IPS-15b (cell line): ENCODE measurements around the gene PRKAG2.

ENCODE experiments used
- H3K27me3 ChIP-seq: one replicate; pipeline ENCODE4 v1.6.1; 2013; ENCODE audit warnings: low read length; ENCODE audit not compliant: control insufficient read depth, insufficient read depth
- H3K36me3 ChIP-seq: one replicate; pipeline ENCODE4 v1.6.1; 2013; ENCODE audit warnings: low read length; ENCODE audit not compliant: control insufficient read depth, insufficient read depth
- H3K4me1 ChIP-seq: one replicate; pipeline ENCODE4 v1.6.1; 2013; ENCODE audit warnings: mild to moderate bottlenecking, low read length; ENCODE audit not compliant: control insufficient read depth, insufficient read depth
- H3K4me3 ChIP-seq: one replicate; pipeline ENCODE4 v1.5.1; 2013; ENCODE audit warnings: low read depth, low read length
- H3K9ac ChIP-seq: one replicate; pipeline ENCODE4 v1.6.1; 2013; ENCODE audit warnings: low read depth, mild to moderate bottlenecking, low read length
- H3K9me3 ChIP-seq: one replicate; pipeline ENCODE4 v1.6.1; 2013; ENCODE audit warnings: mild to moderate bottlenecking, low read length; ENCODE audit not compliant: control insufficient read depth, insufficient read depth

PRKAG2 gene

DNA sequence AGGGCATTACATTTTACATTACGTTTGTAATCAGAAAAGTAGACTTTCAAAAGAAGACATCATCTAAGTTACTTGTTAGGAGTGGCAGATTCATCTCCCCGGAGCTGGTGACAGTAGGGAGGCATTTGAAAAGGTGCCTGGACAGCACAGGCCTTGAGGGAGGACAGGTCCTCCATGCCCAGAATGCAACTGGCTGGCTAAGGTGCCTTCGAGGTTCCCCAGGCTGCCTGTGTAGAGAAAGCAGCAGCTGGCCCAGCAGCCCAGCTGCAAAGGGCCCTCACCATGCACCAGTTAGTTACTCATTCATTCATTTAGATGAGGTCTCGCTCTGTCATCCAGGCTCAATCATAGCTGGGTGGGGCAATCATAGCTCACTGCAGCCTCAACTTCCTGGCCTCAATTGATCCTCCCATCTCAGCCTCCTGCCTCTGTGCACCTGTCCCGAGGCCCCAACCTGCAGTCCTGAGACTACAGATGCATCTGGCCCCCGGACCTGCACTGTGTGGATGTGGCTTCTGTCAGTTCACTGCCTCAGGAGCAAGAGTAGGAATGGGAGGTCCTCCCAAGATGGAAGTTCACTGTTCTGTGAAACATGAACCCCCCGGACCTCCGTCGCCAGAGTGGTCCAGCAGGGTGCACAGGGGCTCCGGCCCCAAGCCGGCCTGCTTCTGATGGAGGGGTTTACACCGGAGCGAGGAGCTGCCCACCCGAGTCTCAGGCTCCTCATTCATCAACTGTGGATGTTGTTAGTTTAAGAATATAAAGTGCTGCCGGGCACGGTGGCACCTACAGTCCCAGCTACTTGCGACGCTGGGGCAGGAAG, 36.6 kb downstream of the PRKAG2 start:
- H3K9me3 ChIP-seq, result no peaks in the 10 kb centered on the region
- no peak overlapping the region for H3K9ac ChIP-seq
- H3K36me3 ChIP-seq, result no peaks in the 10 kb centered on the region
- no peaks in the 10 kb centered on the region for H3K27me3 ChIP-seq
- H3K4me1 ChIP-seq, result no peaks in the 10 kb centered on the region
- H3K4me3 ChIP-seq, result no peak overlapping the region

DNA sequence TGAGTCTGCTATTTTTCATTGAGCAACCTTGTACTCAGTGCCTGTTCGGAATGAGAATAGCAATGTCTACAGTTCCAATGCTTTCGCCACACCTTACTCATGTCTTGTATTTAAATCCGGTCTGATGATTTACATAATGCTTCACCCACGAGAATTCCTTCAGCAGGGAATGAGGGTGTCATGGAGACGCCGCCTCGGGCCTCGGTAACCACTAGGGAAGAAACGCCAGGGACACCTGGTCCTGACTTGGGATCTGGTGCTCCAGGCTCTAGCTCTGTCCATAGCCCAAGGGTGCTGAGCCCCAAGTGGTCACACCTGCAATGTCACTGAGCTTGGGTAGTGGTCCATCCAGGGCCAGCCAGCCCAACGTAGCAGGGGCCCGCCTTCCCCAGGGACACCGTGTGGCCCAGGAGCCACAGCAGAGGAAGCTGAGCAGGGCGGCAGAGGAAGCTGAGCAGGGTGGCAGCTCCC, 37.4 kb downstream of the PRKAG2 start:
- H3K36me3 ChIP-seq, result no peaks in the 10 kb centered on the region
- no peak overlapping the region for H3K9ac ChIP-seq
- H3K9me3 ChIP-seq, result no peaks in the 10 kb centered on the region
- no peaks in the 10 kb centered on the region for H3K27me3 ChIP-seq
- no peaks in the 10 kb centered on the region for H3K4me1 ChIP-seq
- no peak overlapping the region for H3K4me3 ChIP-seq

DNA sequence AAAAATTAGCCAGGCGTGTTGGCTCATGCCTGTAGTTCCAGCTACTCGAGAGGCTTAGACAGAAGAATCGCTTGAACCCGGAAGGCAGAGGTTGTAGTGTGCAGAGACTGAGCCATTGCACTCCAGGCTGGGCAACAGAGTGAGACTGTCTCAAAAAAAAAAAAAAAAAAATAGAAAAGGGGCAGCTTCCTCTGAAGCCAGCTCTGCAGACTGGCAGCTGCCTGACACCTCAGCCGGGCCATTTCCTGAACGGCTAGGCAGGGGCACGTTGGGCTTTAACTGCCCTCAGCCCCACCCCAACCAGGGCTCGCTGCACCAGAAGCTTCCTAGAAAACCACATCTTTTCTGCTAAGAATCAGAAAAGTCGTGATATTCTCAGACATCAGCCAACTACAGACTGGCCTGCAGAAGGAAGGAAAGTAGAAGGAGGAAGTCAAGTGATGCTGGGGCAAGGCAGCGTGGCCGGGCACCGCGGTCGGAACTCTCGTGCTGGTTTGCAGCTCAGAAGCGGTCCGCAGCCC, 38.0 kb downstream of the PRKAG2 start:
- Histone ChIP-seq H3K4me3 (no peak overlapping the region), H3K9me3 (no peaks in the 10 kb centered on the region), H3K9ac (no peak overlapping the region)

DNA sequence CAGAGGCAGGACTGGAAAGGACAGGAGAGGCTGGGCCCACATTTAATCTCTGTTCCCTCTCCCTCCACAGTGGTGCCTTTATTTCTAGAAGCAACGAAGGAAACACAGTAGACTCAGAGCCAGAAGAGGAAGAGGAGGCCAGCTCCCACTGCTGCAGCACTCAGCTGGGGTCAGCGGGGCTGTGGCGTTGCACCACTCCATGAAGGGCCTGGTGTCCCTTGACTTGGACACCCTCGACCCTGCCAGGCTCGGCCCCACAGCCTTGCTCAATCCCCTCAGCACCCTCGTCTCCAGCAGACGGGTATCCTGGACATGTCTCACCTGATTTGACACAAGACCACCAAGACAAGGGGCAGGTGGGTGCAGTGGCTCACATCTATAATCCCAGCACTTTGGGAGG, 38.8 kb downstream of the PRKAG2 start:
- Histone ChIP-seq H3K9me3 (no peaks in the 10 kb centered on the region), H3K4me1 (no peaks in the 10 kb centered on the region), H3K27me3 (no peaks in the 10 kb centered on the region), H3K36me3 (no peaks in the 10 kb centered on the region), H3K4me3 (no peak overlapping the region), H3K9ac (no peak overlapping the region)

More for the DNA sequence above, 38.0 kb downstream of the PRKAG2 start:
- Histone ChIP-seq H3K27me3 (no peaks in the 10 kb centered on the region), H3K36me3 (no peaks in the 10 kb centered on the region), H3K4me1 (no peaks in the 10 kb centered on the region)

DNA sequence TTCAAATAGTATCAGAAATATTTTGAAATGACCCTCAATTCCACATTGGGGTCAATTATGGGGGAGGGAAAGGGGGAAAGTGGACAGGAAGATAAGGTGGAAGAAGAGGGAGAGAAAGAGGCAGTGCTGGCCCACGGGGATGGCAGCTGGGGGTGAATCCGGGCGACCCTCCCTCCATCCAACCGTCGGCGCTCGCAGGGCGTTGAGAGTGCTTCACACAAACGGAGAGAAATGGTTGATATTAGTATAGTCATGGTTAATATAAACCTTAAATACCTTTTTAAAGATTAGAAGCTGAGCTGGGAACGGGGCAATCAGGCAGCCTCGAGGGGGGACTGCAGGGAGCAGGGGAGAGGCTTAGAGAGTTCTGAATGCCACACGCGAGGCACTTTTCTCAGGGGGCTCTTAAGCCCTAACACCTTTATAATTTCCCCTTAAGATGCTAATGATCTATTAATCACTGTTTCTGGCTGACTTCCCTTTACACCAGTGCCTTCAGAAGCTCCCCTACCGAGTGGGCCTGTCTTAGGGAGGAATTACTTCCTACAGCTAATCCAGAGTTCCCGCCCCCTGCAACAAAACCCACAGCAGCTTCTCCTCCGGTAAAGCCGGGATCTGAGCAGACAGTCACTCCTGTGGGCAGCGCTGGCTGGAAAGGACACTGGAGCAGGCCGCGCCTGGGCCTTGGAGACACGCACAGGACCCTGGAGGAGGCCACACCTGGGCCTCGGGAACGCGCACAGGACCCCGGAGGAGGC, 39.5 kb downstream of the PRKAG2 start:
- H3K4me1 ChIP-seq, result no peaks in the 10 kb centered on the region
- H3K36me3 ChIP-seq, result no peaks in the 10 kb centered on the region
- no peaks in the 10 kb centered on the region for H3K27me3 ChIP-seq
- no peak overlapping the region for H3K9ac ChIP-seq
- H3K9me3 ChIP-seq, result no peaks in the 10 kb centered on the region
- no peak overlapping the region for H3K4me3 ChIP-seq

DNA sequence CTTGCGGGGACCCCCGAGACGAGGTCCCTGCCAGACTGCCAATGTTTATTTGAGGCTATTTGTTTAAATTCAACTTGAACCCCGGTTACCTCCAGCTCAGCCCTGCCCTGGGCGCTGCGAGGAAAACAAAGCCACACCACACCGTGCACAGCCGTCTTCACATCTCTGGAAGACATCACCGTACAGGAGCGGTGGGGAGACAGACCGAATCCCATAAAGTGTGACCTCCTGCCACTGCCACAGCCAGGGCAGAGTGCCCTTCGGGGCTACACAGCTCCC, 40.0 kb downstream of the PRKAG2 start:
- Histone ChIP-seq H3K27me3 (no peaks in the 10 kb centered on the region), H3K4me1 (no peaks in the 10 kb centered on the region), H3K4me3 (no peak overlapping the region), H3K36me3 (no peaks in the 10 kb centered on the region), H3K9ac (no peak overlapping the region), H3K9me3 (no peaks in the 10 kb centered on the region)

DNA sequence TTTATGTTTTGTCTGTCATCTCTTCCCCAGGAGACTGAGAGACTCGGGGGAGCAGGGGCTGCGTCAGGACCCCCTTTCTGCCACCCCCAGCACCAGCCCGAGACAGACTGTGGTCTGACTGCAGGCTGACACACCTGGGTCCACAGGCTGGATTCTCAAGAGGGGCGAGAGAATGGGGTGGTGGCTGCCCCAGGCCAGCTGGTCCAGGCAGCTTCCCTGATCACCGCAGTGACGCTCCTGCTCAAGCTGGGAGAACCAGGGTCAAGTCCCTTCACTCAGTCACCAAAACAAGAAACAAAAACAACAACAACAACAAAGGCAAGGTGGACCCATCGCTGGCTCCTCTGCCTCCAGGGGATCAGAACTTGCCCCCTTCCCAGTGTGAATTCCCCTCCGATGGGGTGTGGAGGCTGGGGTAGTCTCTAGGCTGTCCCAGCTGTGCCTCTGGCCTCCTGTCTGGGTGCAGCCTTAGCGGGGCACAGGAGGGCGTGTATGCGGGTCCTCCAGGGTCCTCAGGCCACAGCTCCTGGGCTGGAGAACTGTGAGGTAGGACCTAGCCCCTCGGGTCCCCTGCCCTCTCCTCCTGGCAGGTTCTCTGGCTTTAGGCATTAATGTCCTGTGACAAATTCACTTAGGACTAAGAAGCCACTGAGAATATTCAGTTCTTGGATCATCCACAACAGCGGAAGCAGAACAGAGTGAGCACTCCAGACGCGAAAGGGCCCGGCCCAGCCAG, 40.6 kb downstream of the PRKAG2 start:
- Histone ChIP-seq H3K4me3 (no peak overlapping the region), H3K27me3 (no peaks in the 10 kb centered on the region), H3K4me1 (no peaks in the 10 kb centered on the region), H3K9me3 (no peaks in the 10 kb centered on the region), H3K9ac (no peak overlapping the region), H3K36me3 (no peaks in the 10 kb centered on the region)

DNA sequence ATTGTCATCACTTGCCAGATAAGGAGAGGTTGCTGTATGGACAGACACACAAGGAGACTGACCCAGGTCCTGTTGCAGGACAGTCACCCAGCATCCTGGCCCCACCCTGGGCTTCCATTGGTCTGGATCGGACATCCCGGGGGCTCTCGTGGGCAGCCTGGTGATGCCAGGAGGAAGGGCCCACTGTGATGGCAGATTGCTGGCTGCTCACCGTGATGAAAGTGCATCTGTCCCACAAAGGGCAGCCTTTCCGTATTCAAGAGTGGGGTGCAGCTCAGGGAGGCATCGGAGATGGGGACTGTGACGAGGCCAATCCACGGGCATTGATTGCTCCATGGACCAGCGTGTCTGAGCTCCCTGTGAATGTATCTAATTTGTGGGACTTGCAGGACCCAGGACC, 41.3 kb downstream of the PRKAG2 start:
- Histone ChIP-seq H3K9ac (no peak overlapping the region), H3K9me3 (no peaks in the 10 kb centered on the region), H3K4me1 (no peaks in the 10 kb centered on the region), H3K27me3 (no peaks in the 10 kb centered on the region), H3K36me3 (no peaks in the 10 kb centered on the region), H3K4me3 (no peak overlapping the region)

DNA sequence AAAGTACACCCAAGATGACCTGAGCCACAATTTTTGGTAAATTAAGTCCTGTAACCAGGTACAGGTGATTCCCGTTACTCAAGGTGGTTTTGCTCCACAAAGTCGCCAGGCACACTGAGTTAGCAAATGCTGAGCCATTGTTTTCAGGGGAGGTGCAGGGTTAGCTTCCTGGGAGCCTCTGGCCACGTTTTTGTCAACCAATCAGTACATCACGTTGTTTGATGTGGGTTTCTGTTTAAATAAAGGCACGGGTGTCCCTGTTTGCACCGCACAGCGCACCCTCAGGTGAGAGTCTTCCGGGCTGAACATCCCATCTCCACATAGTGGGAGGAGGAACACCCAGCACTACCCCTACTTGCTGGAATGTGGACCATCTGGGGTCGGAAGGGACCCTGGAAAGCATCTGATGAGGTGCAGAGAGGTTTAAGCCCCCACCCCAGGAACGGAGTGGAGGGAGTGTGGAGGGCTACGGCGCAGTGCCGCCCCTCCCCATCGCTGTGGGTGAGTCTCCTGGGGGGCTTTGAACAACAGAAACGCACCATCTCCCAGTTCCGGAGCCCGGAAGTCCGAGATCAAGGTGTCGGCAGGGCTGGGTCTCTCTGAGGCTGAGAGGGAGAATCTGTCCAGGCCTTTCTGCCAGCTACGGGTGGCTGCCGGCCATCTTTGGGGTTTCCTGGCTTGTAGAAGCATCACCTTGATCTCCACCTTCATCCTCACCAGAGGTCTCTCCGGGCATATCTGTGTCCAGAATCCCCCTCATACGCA, 42.5 kb downstream of the PRKAG2 start:
- Histone ChIP-seq H3K9ac (no peak overlapping the region), H3K9me3 (no peaks in the 10 kb centered on the region), H3K4me1 (no peaks in the 10 kb centered on the region), H3K27me3 (no peaks in the 10 kb centered on the region), H3K36me3 (no peaks in the 10 kb centered on the region), H3K4me3 (no peak overlapping the region)

DNA sequence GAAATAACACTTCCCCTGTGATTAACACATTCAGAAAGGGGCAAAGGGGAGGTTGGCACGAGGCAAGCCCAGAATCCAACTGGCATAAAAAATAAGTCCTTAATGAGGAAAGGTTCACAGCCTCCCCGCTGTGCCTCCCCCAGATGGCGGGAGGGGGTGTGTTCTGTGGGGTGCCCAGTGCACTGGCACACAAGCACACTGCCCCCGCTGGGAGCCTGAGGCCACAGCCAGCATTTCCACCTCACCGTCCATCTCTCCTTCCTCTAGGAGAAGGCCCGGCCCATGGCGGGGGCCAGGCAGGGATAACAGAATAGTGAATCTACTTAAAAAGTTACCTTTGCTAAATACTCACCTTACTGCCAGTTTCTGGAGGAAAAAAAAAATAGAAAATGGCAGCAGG, 43.2 kb downstream of the PRKAG2 start:
- Histone ChIP-seq H3K4me1 (no peaks in the 10 kb centered on the region), H3K9ac (no peak overlapping the region), H3K36me3 (no peaks in the 10 kb centered on the region), H3K4me3 (no peak overlapping the region), H3K9me3 (no peaks in the 10 kb centered on the region), H3K27me3 (no peaks in the 10 kb centered on the region)

DNA sequence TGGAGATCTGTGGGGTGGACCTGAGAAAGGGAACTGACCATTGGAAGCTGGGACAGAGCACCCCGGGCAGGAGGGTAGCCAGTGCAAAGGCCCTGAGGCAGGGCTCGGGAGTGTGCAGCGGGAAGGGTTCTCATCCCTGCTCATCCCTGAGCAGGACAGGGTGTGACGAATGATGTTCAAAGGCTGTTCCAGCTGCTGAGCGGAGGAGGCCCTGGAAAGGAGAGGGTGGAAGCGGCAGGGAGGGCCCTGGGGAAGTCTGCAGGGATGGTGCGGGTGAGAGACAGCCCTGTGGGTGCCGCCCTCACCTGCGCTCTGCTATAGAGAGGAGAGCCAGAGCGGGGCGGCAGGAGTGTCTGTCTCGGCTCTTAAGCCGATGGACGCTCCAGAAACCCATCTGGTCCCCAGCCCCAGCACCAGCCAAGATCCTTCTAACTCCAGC, 43.7 kb downstream of the PRKAG2 start:
- Histone ChIP-seq H3K9ac (no peak overlapping the region), H3K4me3 (no peak overlapping the region), H3K36me3 (no peaks in the 10 kb centered on the region), H3K9me3 (no peaks in the 10 kb centered on the region), H3K27me3 (no peaks in the 10 kb centered on the region), H3K4me1 (no peaks in the 10 kb centered on the region)
